H1 (cell line): ENCODE data around the gene COX7C. TPM values are rescaled to one million over a fixed set of nuclear protein-coding genes. Genes with fewer than 3 reads are reported as not detected.

ENCODE experiments used
- polyA plus RNA-seq, 7 experiments: library from polyadenylated mRNA; depleted of rRNA in 3 of 7; stranded (reverse) in 5 of 7; unstranded in 2 of 7; fragments of >200 nt in 5 of 7; fragments of 200-250 nt in 2 of 7; gene quantifications; 1 replicate in 5 of 7; 2 replicates in 1 of 7; 4 replicates in 1 of 7; pipeline versions ENCODE4 v1.2.1 to v1.2.3, GENCODE V29; 2011 to 2013; ENCODE audit warnings: missing spikeins in 2 of 7, mixed read lengths in 2 of 7
- small RNA-seq: library from polyadenylated mRNA; stranded (forward); fragments of <200 nt; extraction: miRNeasy Mini kit (QIAGEN cat#:217004); gene quantifications from one replicate; pipeline ENCODE3, GENCODE V24; 2013; ENCODE audit not compliant: insufficient read depth
- total RNA-seq: library from RNA; stranded (reverse); fragmentation: NEBNext Ultra II Directional; extraction: Animal tissue kit (Norgen Biotek cat#: 25700); gene quantifications from 2 replicates; pipeline ENCODE4 v1.2.1, GENCODE V29; 2021

Gene COX7C
- total and polyA plus RNA-seq, 2 of the 8 experiments (the other 6 are each of a cell fraction or from before 2014, with no cell fraction given) = 1,059 to 1,207 TPM

Small RNA genes within 50 kb of the gene (small RNA-seq; reads per million reads assigned to genes)
- gene RNU6-804P = not detected
